H1 (cell line): ENCODE results near the gene LCN12. TPM values are rescaled to one million over a fixed set of nuclear protein-coding genes. Genes with fewer than 3 reads are reported as not detected.

Experiments used
- RXRA ChIP-seq: IDR thresholded peaks from 2 replicates; pipeline ENCODE4 v1.6.1; 2011; ENCODE audit warnings: low read depth, mild to moderate bottlenecking, low read length, moderate library complexity; ENCODE audit not compliant: insufficient read depth
- polyA plus RNA-seq, 7 experiments: library from polyadenylated mRNA; depleted of rRNA in 3 of 7; stranded (reverse) in 5 of 7; unstranded in 2 of 7; fragments of >200 nt in 5 of 7; fragments of 200-250 nt in 2 of 7; gene quantifications; 1 replicate in 5 of 7; 2 replicates in 1 of 7; 4 replicates in 1 of 7; pipeline versions ENCODE4 v1.2.1 to v1.2.3, GENCODE V29; 2011 to 2013; ENCODE audit warnings: missing spikeins in 2 of 7, mixed read lengths in 2 of 7
- total RNA-seq: library from RNA; stranded (reverse); fragmentation: NEBNext Ultra II Directional; extraction: Animal tissue kit (Norgen Biotek cat#: 25700); gene quantifications from 2 replicates; pipeline ENCODE4 v1.2.1, GENCODE V29; 2021
- TF ChIP-seq, protein P1 (sequence below): fragments of 300-600 bp; sonication (generic); IDR thresholded peaks from 2 replicates; pipeline ENCODE4 v1.7.1; 2012; ENCODE audit warnings: low read length, moderate library complexity, mild to moderate bottlenecking, inconsistent platforms; ENCODE audit not compliant: insufficient replicate concordance

Gene LCN12
- total and polyA plus RNA-seq, 2 of the 8 experiments (the other 6 are each of a cell fraction or from before 2014, with no cell fraction given) = 1.1 to 1.7 TPM

DNA sequence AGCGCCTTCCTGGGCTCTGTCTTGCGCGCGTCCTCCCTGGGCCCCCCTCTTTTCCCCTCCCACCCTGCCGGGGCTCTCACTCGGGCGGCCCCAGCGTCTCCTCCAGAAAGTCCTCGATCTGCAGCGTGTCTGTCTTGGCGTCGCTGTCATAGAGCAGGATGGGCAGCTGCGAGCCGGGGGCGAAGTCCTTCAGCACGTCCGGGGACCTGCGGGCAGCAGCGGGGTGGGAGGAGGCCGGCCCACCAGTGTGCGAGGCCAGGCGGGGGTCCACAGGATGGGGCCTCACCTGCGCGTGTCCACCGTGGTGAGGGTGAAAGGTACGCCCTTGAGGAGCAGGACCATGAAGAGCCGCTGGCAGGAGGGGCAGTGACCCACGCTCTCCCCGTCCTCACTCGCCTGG is 43.3 kb downstream of the LCN12 start (continued):
- TF ChIP-seq, protein P1, sequence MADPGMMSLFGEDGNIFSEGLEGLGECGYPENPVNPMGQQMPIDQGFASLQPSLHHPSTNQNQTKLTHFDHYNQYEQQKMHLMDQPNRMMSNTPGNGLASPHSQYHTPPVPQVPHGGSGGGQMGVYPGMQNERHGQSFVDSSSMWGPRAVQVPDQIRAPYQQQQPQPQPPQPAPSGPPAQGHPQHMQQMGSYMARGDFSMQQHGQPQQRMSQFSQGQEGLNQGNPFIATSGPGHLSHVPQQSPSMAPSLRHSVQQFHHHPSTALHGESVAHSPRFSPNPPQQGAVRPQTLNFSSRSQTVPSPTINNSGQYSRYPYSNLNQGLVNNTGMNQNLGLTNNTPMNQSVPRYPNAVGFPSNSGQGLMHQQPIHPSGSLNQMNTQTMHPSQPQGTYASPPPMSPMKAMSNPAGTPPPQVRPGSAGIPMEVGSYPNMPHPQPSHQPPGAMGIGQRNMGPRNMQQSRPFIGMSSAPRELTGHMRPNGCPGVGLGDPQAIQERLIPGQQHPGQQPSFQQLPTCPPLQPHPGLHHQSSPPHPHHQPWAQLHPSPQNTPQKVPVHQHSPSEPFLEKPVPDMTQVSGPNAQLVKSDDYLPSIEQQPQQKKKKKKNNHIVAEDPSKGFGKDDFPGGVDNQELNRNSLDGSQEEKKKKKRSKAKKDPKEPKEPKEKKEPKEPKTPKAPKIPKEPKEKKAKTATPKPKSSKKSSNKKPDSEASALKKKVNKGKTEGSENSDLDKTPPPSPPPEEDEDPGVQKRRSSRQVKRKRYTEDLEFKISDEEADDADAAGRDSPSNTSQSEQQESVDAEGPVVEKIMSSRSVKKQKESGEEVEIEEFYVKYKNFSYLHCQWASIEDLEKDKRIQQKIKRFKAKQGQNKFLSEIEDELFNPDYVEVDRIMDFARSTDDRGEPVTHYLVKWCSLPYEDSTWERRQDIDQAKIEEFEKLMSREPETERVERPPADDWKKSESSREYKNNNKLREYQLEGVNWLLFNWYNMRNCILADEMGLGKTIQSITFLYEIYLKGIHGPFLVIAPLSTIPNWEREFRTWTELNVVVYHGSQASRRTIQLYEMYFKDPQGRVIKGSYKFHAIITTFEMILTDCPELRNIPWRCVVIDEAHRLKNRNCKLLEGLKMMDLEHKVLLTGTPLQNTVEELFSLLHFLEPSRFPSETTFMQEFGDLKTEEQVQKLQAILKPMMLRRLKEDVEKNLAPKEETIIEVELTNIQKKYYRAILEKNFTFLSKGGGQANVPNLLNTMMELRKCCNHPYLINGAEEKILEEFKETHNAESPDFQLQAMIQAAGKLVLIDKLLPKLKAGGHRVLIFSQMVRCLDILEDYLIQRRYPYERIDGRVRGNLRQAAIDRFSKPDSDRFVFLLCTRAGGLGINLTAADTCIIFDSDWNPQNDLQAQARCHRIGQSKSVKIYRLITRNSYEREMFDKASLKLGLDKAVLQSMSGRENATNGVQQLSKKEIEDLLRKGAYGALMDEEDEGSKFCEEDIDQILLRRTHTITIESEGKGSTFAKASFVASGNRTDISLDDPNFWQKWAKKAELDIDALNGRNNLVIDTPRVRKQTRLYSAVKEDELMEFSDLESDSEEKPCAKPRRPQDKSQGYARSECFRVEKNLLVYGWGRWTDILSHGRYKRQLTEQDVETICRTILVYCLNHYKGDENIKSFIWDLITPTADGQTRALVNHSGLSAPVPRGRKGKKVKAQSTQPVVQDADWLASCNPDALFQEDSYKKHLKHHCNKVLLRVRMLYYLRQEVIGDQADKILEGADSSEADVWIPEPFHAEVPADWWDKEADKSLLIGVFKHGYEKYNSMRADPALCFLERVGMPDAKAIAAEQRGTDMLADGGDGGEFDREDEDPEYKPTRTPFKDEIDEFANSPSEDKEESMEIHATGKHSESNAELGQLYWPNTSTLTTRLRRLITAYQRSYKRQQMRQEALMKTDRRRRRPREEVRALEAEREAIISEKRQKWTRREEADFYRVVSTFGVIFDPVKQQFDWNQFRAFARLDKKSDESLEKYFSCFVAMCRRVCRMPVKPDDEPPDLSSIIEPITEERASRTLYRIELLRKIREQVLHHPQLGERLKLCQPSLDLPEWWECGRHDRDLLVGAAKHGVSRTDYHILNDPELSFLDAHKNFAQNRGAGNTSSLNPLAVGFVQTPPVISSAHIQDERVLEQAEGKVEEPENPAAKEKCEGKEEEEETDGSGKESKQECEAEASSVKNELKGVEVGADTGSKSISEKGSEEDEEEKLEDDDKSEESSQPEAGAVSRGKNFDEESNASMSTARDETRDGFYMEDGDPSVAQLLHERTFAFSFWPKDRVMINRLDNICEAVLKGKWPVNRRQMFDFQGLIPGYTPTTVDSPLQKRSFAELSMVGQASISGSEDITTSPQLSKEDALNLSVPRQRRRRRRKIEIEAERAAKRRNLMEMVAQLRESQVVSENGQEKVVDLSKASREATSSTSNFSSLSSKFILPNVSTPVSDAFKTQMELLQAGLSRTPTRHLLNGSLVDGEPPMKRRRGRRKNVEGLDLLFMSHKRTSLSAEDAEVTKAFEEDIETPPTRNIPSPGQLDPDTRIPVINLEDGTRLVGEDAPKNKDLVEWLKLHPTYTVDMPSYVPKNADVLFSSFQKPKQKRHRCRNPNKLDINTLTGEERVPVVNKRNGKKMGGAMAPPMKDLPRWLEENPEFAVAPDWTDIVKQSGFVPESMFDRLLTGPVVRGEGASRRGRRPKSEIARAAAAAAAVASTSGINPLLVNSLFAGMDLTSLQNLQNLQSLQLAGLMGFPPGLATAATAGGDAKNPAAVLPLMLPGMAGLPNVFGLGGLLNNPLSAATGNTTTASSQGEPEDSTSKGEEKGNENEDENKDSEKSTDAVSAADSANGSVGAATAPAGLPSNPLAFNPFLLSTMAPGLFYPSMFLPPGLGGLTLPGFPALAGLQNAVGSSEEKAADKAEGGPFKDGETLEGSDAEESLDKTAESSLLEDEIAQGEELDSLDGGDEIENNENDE = no peak
- no peak for TF ChIP-seq RXRA
